Cardiac muscle cell (in vitro differentiated cells and primary cell): ENCODE results near the gene KDM3A. TPM values are rescaled to one million over a fixed set of nuclear protein-coding genes. Genes with fewer than 3 reads are reported as not detected.

ENCODE experiments used
- DNase-seq, 2 donors: peaks; one replicate each; pipeline versions ENCODE4 v3.0.0 to v3.0.0-alpha.2; 2010 to 2017; ENCODE audit warnings: low read depth in 1 of 2, low spot score in 1 of 2
- H3K27ac ChIP-seq: fragments of 200-600 bp; sonication (generic); 2 replicates; pipeline ENCODE4 v1.5.1; 2016
- H3K27me3 ChIP-seq: fragments of 200-600 bp; sonication (generic); 2 replicates; pipeline ENCODE4 v1.6.0; 2016; ENCODE audit warnings: control low read depth
- H3K36me3 ChIP-seq: fragments of 200-600 bp; sonication (generic); 2 replicates; pipeline ENCODE4 v1.5.1; 2016; ENCODE audit warnings: control low read depth
- H3K4me1 ChIP-seq: fragments of 200-600 bp; sonication (generic); 2 replicates; pipeline ENCODE4 v1.8.1; 2017; ENCODE audit warnings: low read depth, mild to moderate bottlenecking, mixed run types
- H3K4me3 ChIP-seq: fragments of 200-600 bp; sonication (generic); 2 replicates; pipeline ENCODE4 v1.5.1; 2016; ENCODE audit warnings: mild to moderate bottlenecking
- H3K9me3 ChIP-seq: fragments of 200-600 bp; sonication (generic); 2 replicates; pipeline ENCODE4 v1.5.1; 2017; ENCODE audit warnings: low read depth, mild to moderate bottlenecking, control low read depth
- polyA plus RNA-seq: library from polyadenylated mRNA; unstranded; fragments of >200 nt; fragmentation: Nextera tagmentation; extraction: Ambion mirVana; gene quantifications from 2 replicates; pipeline ENCODE4 v1.2.1, GENCODE V29; 2016
- total RNA-seq: library from RNA; depleted of rRNA; stranded (reverse); fragments of >200 nt; gene quantifications from 2 replicates; pipeline ENCODE4 v1.2.3, GENCODE V29; 2016
- TF ChIP-seq, protein P1 (sequence below): IDR thresholded peaks from 2 replicates; pipeline ENCODE4 v1.5.1; 2012; ENCODE audit warnings: low read depth, mild to moderate bottlenecking, low read length

KDM3A gene
- total and polyA plus RNA-seq, 2 experiments from 2014 or later, result 47.2 to 55.6 TPM

DNA sequence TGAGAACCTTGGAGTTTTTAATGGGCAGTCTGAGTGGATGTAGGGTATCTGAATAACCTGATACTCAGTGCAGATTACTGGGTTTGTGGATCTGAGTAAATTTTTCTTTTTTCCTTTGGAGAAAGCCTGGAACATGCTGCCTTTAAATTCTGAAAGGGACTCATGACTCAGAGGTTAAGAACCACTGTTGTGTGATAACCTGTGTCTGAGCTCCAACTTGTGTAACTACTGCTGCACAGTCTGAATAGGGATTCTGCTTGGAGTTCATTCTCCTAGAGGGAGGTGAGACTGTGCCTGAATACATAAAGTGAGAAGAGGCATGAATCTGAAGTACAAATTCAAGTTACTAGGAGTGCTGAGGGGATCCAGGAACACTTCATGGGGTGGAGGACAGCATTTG lies 36.2 kb downstream of the KDM3A start:
- DNase-seq, result peak in 1 of 2 donors; percentile 59
- TF ChIP-seq, protein P1, sequence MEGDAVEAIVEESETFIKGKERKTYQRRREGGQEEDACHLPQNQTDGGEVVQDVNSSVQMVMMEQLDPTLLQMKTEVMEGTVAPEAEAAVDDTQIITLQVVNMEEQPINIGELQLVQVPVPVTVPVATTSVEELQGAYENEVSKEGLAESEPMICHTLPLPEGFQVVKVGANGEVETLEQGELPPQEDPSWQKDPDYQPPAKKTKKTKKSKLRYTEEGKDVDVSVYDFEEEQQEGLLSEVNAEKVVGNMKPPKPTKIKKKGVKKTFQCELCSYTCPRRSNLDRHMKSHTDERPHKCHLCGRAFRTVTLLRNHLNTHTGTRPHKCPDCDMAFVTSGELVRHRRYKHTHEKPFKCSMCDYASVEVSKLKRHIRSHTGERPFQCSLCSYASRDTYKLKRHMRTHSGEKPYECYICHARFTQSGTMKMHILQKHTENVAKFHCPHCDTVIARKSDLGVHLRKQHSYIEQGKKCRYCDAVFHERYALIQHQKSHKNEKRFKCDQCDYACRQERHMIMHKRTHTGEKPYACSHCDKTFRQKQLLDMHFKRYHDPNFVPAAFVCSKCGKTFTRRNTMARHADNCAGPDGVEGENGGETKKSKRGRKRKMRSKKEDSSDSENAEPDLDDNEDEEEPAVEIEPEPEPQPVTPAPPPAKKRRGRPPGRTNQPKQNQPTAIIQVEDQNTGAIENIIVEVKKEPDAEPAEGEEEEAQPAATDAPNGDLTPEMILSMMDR, result no peak
- Histone ChIP-seq H3K27me3 (no peaks in the 10 kb centered on the region), H3K27ac (no peak overlapping the region), H3K4me3 (no peak overlapping the region), H3K36me3 (peaks cover 93% of the 10 kb centered on the region), H3K9me3 (no peaks in the 10 kb centered on the region), H3K4me1 (no peaks in the 10 kb centered on the region)

DNA sequence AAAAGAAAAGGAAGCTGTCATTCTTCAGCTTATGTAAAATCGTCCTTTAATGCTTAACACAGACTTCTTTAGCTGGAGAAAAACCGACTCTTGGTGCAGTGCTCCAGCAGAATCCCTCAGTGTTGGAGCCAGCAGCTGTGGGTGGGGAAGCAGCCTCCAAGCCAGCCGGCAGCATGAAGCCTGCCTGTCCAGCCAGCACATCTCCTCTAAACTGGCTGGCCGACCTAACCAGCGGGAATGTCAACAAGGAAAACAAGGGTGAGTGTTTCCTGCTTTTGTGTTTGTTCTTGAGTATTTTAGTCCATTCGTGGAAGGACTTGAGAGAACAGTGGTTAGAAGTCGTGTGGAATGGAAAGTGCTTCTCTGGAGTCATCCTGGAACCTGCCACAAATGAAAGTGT lies 38.9 kb downstream of the KDM3A start:
- peaks cover 96% of the 10 kb centered on the region for H3K36me3 ChIP-seq
- no peaks in the 10 kb centered on the region for H3K9me3 ChIP-seq
- no peak overlapping the region for H3K27ac ChIP-seq
- TF ChIP-seq, protein P1, result no peak
- H3K4me3 ChIP-seq, result no peak overlapping the region
- H3K4me1 ChIP-seq, result no peaks in the 10 kb centered on the region
- no peak for DNase-seq
- no peaks in the 10 kb centered on the region for H3K27me3 ChIP-seq

DNA sequence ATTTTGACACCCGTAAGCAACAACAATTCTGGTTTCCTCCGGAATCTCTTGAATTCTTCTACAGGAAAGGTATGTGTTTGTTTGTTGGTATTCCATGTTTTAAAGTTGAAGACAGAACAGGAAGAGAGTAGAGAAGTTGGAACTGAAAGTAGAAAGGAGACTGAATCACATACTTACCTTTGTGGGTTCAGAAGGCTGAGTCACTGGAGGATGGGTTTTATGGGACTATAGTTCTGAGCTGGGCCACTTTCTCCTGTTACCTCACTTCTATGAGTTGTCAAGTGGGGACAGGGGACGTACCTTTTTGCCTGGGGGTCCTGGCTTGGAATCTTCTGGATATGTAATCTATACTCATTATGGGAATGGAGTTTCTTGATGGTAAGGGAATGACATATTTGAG lies 40.9 kb downstream of the KDM3A start:
- no peaks in the 10 kb centered on the region for H3K27me3 ChIP-seq
- no peaks in the 10 kb centered on the region for H3K9me3 ChIP-seq
- H3K4me1 ChIP-seq, result no peaks in the 10 kb centered on the region
- DNase-seq, result no peak
- H3K27ac ChIP-seq, result peak overlapping the region; percentile 50
- H3K36me3 ChIP-seq, result peaks cover 98% of the 10 kb centered on the region
- TF ChIP-seq, protein P1, result no peak
- H3K4me3 ChIP-seq, result no peak overlapping the region

DNA sequence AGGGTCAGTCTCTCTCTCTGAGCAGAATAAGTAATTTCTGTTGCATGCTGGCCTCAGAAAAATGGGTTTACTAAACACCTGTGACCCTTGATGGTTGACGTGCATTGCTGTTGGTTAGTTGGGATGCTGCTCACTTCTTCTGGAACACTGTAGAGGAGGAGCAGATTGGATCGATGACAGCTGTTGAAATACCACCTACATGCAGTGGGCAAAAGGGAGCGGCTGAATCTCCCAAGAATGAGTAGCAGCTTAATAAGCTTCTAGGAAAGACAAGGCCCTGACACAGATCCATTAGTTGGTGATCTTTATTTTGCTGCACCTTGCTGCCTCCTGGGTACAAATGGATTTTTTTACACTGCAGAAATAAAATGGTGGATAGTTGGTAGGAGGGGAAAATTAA lies 43.2 kb downstream of the KDM3A start:
- Histone ChIP-seq H3K27me3 (no peaks in the 10 kb centered on the region), H3K9me3 (no peaks in the 10 kb centered on the region), H3K36me3 (peaks cover 98% of the 10 kb centered on the region), H3K4me3 (no peak overlapping the region), H3K27ac (no peak overlapping the region), H3K4me1 (peaks cover 5% of the 10 kb centered on the region)
- TF ChIP-seq, protein P1, result no peak
- no peak for DNase-seq

DNA sequence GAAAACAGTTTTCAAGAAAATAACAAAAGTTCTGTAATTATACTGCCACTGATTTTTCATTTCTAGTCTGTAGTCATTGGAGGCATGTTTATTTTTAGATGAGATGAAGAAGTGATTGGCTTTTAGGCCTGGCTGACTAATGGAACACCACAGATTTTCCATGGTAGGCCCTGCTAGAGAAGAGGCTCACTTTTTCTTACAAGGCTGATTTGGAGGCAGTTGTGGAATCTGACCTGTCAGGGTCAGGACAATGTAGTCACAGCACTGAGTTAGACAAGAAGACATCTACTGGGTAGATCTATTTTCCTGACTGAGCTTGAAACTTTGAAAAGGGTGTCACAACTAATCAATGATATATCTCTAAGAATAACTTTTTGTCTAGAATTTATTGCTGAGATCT lies 43.9 kb downstream of the KDM3A start:
- peaks cover 12% of the 10 kb centered on the region for H3K4me1 ChIP-seq
- no peak for DNase-seq
- H3K27ac ChIP-seq, result peak overlapping the region; percentile 61
- H3K27me3 ChIP-seq, result no peaks in the 10 kb centered on the region
- H3K9me3 ChIP-seq, result no peaks in the 10 kb centered on the region
- peaks cover 100% of the 10 kb centered on the region for H3K36me3 ChIP-seq
- H3K4me3 ChIP-seq, result no peak overlapping the region
- TF ChIP-seq, protein P1, result no peak

DNA sequence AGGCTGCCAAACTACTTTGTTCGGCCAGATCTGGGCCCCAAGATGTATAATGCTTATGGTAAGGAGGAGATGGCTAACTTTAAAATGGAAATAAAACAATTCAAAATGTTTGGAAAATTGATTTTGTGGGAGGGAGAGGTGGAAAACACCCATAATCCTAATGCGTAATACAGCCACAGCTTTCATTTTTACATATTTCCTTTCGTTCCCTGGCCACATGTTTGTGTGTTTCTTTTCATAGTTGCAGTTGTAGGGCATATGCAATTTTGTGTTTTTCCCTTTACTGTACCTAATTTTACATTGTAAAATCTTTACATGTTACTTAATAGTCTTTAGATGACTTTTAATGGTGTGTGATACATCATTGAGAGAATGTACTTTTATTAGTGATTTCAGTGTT lies 44.6 kb downstream of the KDM3A start:
- no peak for DNase-seq
- H3K27me3 ChIP-seq, result no peaks in the 10 kb centered on the region
- H3K9me3 ChIP-seq, result no peaks in the 10 kb centered on the region
- H3K36me3 ChIP-seq, result peaks cover 100% of the 10 kb centered on the region
- peaks cover 18% of the 10 kb centered on the region for H3K4me1 ChIP-seq
- peak overlapping the region; percentile 61 for H3K27ac ChIP-seq
- TF ChIP-seq, protein P1, result no peak
- H3K4me3 ChIP-seq, result no peak overlapping the region
